COLO829 (cell line): ENCODE data around the gene AMN.

ENCODE experiments used
- DNase-seq: peaks from one replicate; pipeline ENCODE4 v3.0.0; 2012; ENCODE audit warnings: low spot score

Gene AMN

DNA sequence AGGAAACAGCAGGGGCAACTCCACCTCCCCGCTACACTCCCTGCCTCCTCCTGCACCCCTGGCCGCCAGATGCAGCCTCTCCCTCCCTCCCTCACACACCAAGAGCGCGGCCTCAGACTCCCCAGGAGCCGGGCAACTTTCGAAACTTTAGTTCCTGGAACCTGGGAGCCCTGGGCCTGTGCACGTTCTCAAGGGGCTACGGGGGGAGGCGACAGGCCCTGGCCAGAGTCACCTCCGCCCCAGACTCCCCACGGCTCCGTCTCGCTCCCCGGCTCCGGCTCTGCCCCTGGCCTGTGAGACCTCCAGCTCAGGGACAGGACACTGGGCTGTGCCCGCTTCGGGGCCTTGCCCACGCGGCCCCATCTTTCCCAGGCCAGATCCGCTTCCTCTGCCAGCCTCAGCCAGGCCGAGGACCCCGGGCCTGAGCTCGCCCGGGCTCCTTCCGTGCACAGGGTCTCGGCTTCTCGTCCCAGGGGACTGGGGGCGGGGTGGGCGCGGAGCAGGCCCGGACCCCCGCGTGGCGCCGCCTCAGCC, 5.5 kb downstream of the AMN start:
- no peak for DNase-seq

DNA sequence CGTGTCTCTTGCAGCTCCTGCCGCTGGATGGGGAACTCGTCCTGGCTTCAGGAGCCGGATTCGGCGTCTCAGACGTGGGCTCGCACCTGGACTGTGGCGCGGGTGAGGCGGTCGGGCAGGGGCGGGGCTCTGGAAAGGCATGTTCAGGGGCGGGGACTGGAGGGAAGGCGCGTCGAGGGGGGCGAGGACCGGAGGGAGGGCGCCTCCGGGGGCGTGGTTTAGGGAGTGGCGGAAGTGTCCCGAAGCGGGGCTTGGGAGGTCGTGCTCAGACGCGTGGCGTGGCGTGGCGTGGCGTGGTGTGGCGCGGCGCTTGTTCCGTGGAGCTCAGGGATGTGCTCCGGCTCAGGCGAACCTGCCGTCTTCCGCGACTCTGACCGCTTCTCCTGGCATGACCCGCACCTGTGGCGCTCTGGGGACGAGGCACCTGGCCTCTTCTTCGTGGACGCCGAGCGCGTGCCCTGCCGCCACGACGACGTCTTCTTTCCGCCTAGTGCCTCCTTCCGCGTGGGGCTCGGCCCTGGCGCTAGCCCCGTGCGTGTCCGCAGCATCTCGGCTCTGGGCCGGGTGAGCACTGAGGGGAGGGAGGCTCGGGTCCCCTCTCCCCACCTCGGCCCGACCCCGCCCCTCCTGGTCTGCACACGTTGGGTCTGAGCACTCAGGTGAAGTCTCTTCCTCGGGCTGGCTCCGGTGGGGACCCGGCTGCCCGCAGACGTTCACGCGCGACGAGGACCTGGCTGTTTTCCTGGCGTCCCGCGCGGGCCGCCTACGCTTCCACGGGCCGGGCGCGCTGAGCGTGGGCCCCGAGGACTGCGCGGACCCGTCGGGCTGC, 6.2 kb downstream of the AMN start:
- no peak for DNase-seq

DNA sequence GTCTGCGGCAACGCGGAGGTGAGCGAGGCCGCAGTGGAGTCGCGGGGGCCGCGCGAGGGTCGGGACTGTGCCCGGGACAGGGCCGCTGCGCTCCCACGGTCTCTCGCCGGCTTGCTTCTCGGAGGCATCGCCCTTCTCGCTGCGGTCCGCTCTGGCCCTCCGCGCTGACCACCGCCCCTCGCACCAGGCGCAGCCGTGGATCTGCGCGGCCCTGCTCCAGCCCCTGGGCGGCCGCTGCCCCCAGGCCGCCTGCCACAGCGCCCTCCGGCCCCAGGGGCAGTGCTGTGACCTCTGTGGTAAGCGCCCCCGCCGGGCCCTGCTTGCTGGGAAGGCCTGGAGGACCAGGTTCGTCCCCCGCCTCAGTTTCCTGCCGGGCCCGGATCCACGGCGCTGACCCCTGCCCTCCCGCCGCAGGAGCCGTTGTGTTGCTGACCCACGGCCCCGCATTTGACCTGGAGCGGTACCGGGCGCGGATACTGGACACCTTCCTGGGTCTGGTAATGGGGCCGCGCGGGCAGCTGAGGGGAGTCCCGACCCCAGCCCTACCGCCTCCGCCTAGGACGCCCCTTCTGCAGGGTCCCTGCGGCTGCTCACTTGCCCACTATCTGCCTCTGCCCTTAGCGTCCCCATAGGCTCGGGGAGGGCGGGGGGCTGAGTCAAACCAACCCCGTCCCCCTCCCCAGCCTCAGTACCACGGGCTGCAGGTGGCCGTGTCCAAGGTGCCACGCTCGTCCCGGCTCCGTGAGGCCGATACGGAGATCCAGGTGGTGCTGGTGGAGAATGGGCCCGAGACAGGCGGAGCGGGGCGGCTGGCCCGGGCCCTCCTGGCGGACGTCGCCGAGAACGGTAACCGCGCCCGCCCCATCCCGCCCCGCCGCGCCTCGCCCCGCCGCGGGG, 7.0 kb downstream of the AMN start:
- no peak for DNase-seq

DNA sequence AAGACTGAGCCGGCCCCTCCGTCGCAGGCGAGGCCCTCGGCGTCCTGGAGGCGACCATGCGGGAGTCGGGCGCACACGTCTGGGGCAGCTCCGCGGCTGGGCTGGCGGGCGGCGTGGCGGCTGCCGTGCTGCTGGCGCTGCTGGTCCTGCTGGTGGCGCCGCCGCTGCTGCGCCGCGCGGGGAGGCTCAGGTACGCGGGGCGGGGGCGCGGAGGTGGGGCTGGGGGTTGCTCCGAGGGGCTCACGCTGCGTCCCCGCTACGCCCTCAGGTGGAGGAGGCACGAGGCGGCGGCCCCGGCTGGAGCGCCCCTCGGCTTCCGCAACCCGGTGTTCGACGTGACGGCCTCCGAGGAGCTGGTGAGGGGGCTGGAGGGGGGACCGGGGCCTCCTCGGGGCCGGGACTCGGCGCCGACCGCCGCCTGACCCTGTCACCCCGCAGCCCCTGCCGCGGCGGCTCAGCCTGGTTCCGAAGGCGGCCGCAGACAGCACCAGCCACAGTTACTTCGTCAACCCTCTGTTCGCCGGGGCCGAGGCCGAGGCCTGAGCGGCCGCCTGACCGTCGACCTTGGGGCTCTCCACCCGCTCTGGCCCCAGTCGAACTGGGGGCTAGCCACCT, 7.8 kb downstream of the AMN start:
- no peak for DNase-seq

DNA sequence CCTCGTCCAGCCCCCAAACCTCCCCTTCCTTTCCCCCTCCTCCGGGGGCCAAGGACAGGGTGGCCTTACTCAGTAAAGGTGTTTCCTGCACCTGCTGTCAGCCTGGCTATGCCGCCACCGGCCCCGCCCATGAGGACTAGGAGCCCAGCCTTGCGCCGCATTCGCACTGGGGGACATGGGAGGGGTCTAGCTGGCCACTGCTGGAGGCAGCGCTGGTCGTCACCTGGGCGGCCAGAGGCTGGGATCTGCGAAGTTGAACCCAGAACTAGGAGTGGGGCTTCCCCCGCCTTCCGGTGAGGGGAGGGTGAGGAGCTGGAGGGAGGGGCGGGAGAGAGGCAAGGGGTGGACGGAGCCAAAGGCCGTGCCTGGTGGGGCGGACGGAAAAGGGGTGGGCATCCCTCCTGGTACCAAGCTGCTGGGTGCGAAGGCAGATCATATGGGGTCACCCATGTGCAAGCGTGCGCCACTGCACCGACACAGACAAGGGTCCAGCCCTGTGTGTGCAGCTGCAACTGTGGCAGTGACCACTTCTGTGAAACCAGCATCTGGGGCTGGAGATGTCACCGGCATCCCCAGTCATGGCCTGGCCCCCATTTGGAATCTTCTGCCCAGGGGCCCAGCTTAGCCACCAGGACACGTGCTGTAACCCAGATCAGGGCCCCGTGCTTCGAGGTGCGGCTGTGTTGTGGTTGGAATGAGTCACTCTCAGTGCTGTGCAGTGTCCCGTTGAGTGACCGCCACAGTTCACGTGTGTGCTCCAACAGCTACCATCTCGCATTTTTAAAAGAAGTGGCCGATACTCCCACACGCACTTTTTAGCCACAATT, 8.5 kb downstream of the AMN start:
- DNase-seq: no peak

DNA sequence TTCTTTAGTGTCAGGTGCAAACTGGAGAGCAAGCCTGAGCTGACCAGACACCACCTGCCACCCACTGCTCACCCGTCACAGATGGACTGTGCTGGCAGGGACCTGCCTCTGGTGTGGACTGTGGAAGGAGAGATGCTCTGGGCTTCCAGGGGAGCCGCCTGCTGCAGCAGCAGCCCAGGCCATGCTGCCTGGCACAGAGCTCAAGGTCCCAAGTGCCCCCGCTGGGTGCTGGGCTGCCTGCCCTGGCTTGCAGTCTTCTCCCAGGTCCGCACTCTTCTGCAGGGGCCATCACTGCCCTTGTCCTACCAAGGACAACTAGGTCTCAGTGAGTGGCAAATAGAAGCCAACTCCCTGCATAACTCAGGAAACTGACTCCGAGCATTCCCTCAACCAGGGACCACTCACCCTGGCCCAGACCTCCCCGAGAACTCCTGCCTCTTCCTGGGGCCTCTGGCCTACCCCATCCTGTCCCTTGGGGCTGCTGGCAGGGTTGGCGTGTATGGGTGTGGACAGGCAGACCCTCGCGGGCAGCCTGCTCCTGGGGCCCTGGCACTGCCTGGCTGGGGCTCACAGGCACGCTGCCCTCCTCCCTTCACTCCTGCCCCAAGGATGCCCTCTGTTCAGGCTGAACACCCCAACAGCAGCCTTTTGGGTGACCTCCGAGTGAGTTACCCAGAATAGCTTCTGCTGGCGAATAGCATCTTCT, 9.3 kb downstream of the AMN start:
- DNase-seq: no peak

DNA sequence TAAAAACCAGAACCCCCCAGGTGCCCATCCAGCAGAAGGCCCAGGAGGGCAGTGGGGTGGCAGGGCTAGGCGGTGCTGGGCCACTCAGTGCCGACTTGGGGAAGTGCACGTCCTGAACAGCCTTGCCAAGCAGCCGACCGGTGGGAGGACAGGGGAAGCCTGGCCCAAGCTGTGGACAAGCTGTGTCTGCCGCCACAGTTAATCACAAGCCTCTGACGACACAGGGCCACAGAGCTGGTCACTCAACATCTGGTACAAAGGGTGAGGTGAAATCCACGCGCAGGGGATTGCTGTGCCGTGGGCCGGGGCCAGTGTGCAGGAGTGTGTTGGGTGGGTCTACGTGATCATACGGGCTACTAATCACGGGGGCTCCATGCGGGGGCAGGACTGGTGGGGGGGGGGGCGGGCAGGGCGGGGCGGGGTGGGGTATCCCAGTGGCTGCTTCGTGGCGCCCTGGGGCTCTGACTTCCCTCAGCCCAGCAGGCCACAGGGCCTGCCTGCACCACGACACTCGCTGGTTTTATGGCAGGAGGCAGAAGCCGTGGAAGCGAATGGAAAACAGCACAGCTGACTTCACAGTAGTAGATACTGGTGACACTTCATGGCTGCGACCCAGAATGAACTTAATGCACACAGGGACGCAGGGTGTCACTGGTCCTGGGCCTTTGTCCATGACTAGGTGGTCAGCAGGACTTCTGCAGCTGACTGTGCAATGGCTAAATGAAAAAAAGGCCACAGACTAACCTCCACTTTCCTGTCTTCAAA, 10.2 kb downstream of the AMN start:
- DNase-seq: no peak

DNA sequence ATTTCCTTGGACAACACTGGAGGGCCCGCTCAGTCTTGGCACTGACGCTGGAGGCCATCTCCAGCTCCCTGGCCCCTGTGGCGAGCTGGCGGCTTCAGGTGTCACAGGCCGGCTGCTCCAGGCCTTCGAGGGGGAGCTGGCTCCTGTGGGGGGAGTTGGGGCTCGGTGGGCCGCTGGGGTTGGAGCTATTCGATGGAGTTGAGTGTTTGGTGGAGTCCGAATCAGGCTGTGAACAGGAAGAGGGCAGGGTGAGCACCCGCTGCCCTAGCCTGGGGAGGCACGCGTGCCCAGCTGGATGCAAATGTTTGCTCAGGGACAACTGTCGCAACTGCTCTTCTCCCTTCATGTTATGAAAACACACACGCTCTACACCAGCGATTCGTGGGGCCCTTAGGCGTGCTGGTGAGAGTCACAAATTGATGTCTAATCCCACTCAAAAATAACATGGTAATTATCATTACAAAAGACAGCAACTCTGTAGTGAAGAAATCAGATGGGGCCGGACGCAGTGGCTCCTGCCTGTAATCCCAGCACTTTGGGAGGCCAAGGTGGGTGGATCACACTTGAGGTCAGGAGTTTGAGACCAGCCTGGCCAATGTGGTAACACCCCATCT, 11.3 kb downstream of the AMN start:
- no peak for DNase-seq

DNA sequence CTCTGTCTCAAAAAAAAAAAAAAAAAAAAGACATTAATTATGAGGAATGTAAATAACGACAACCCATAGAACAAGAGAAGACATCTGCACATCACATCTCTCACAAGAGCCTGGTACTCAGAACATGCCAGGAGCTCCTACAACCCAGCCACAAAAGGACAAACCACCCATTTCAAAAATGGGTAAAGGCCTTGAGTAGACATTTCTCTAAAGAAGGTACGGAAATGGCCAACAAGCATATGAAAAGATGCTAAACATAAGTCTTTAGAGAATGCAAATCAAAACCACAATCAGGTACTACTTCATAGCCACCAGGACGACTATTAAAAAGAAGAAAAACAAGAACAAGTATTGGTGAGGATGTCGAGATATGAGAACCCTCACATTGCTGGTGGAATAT, 13.3 kb downstream of the AMN start:
- DNase-seq: no peak

DNA sequence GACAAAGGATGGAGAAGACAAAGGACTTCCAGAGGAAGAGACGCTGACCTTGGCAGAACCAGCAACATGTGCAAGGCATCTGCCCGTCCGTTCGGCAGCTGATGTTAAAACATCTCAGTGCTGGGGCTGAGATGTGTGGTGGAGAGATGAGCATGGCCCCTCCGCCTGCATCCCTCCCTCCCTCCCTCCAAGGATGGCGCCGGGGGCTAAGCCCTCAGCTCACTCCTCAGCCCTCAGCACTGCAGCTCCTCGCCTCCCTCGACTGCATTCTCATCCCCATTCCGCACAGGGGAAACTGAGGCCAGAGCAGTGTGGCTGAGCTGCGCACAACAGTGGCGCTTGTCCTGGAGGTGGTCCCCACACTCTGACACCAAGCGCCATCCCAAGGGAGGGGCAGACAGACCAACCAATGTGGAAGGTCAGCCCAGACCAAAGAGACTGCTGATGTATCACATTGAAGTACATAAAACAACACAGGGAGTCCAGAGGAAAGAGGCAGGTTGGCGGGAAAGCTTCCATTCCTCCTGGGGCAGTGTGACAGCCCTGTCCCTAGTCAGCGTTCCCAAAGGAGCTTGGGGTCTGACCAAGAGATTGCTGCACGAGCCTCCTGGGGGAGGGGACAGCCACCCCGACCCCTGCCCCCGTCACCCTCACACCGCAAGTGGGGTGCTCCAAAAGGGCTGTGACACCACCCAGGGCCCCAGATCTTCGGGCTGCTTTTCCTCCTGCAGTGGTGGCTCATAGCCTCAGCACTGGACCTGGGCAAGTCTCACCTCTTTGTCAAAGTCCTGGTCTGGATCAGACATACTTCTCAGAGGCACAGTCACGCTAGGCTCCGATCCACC, 15.1 kb downstream of the AMN start:
- DNase-seq: no peak

DNA sequence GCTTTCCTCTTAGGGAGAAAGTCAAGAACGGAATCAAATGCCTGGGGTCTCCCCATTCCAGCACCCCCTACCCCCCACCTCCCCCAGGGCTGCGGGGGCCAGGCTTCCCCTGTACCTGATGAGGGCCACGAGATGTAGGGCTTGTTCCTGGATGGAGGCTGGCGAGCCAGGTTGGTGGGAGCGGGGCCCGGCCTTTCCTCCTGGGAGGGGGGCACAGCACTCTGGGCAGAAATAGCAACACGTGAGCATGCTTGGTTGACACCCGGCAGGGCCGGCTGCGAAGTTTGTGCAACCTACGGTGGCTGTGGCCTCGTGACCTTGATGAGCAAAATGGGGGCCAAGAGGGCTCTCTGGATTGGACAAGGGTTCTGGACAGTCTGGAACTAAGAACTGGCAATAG, 15.7 kb downstream of the AMN start:
- DNase-seq: no peak

DNA sequence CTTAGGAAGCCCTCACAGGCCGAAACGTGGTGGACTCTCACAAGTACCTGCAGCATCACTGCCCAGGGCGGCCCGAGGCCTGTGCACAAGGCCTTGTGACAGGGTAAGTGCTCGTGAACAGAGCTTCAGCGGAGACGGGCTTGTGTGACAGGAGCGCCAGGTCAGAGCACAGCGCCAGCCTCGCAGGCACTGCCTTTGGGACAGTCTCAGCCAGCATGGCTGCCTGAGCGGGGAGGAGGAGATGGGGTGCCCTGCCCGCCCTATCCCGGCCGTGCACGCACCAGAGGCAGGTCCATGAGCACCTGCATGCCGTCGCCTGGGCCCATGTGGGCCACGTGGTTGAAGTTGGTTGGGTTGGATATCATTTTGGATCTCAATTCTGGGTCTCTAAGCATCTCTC, 16.9 kb downstream of the AMN start:
- no peak for DNase-seq

DNA sequence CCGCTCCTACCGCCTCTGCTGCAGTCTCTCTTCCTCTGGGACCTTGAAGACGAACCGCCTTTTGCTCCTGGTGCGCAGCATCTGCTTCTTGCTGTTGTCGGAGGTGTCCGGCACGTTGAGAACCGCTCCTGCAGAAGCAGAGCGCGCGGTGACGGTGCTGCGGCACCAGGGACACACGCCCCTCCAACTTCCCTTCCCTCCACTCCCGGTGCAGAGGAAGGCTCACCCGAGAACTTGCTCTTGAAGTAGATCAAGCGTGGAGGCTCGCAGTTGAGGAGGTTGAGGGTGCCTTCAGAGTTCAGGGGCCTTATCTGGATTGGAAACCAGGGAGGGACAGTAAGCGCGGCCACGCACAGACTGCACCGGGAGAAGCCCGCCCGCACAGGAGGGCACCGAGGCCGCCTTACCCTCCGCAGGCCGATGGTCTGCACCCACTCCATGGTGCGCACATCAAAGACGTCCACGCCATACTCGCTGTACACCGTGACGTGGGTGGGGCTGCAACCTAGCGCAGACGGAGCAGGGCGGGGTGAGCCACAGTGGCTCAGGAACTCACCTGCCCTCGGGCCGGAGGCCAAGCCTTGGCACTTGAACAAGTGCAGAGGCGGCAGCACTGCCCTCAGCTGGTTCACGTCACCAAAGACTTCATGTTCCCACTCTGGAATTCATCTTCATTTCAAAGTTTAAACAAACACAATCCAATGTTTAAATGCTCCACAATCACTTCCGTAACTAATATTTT, 17.5 kb downstream of the AMN start:
- DNase-seq: no peak

DNA sequence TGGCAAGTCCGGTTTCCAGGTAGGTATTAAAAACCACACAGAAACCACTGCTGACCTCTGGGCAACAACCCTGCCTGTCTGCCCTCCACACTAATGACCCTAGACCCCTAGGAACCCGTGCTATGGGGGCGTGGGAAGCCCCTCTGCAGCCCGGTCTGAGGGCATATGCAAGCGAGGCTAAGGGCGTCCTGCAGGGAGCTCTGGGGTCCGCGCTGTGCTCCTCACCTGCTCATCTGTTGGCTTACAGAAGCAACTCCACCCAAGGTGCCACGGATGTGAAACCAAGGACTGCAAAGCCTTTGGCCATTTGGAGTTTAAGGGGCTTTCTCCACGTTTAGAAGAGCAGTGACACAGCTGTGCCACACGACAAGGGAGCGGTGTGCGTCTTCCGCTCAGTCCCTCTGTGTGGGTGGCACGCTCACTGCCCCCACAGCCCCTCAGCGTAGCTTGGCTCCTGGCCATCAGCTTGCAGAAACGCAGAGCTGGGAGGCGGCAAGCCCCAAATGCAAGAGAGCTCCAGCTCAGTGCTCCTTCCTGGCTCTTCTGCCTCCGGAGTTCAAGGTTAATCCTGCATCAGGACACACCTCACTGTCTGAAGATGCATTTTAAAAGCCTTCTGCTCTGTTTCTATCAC, 18.4 kb downstream of the AMN start:
- no peak for DNase-seq

DNA sequence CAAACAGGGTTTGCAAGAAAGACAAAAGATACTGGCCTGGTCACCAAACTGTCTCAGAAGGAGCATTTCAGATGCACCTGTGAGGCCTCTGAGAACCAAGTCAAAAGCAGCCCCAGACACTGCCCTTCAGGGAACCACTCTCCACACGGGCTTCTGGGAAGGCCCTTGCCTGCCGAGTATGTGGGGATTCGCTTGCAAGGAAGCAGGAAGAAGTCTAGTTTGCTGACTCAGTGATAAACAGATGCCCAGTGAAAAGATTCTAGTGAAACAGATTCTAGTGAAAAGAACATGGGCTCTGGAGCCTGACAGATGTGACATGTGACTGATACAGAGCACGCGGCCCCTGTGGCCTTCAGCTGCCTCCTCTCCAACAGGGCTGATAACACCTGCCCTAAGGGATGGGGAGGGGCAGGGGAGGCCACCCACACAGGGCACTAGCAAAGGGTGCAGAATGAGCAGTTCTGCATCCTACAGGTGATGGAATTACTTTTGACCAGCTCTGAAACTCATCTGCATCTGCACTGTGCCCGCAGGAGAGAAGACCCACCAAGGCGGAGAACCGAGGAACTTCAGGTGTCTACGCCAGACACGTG, 19.1 kb downstream of the AMN start:
- no peak for DNase-seq

DNA sequence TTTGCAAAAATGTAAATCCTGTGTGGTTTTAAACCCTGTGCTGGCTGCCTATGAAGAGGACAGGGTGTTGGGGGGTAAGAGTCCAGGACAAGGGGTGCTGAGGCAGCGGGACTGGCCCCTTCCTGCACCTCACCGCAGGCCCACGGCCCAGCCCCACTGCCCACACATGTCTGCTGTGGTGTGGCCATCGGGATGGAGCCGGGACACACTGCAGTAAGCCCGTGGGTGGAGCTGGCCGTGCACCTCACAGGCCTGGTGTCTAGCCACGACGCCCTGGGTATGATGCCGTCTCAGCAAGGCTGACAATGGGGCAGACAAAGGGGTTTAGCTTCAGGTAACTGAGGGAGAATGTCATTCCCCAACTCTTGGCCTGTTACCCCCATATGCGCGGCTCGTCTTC, 19.6 kb downstream of the AMN start:
- no peak for DNase-seq

DNA sequence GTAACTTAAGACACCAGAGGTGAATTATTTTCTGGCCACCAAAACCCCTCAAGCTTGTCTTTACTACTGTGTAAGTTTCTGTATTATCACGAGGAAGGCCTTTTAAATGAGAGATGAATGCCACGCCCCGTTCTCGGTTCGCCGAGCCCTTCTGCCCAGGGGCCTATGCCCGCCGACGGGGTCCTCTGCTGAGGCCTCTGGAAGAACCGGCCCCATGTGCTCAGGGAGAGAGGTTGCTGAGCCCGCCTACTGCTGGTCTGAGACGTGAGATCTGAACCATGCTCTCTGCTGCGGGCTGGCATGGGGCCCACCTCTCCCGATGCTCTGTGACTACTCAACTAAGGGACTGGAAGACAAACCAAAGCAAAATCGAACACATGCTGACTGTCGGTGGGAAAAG, 21.0 kb downstream of the AMN start:
- DNase-seq: no peak
